Measurements from ENCODE around the gene DNAH10. TPM values are rescaled to one million over a fixed set of nuclear protein-coding genes. Genes with fewer than 3 reads are reported as not detected.

Gene DNAH10
- total RNA-seq, 1 experiment from 2014 or later, result 0.14 TPM

GRCh38 chr12:123965382-123965781 is 203.3 kb downstream of the DNAH10 start:
- Mint-ChIP-seq H3K9me3 (ENCODE audit: low read depth, unreplicated experiment) (no peaks in the 10 kb centered on the region), H3K27ac (ENCODE audit: unreplicated experiment) (no peak overlapping the region), H3K27me3 (ENCODE audit: unreplicated experiment) (no peaks in the 10 kb centered on the region), H3K4me3 (ENCODE audit: low read depth, unreplicated experiment) (no peak overlapping the region), H3K36me3 (ENCODE audit: insufficient read depth, unreplicated experiment) (no peaks in the 10 kb centered on the region), H3K4me1 (ENCODE audit: low read depth, unreplicated experiment) (peaks cover 8% of the 10 kb centered on the region)
- CTCF ChIA-PET, result no interaction called here
- BruUV-seq (replicated peaks), result no TSS peak
- TF ChIP-seq CTCF (IDR thresholded peaks at IDR 0.05; ENCODE audit: unreplicated experiment), result no peak
- DNase-seq, result no peak
- intact Hi-C loops (cut with micrococcal nuclease; ENCODE audit: unreplicated experiment), result no loop called here

DNA sequence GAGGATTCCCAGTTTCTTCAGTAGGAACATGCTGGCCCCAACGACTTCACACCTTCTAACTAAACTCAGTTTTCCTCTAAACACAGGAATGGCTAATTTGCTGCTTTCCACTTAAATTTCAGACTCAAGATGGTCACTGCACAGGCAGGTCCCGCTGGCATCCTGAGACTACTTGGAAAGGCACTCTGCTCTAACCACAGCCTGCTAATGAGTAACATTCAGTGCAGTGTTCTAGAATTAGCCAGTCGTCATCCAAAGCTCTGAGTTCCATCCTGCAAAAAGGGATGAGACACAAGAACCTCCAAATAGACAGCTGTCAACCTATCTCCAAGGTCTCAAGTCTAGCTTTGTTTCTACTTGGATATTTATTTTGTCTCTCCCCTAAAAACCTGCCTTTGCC is 204.5 kb downstream of the DNAH10 start:
- no peaks in the 10 kb centered on the region for H3K9me3 Mint-ChIP-seq (ENCODE audit: low read depth, unreplicated experiment)
- H3K4me1 Mint-ChIP-seq (ENCODE audit: low read depth, unreplicated experiment), result peaks cover 13% of the 10 kb centered on the region
- no peak for TF ChIP-seq CTCF (IDR thresholded peaks at IDR 0.05; ENCODE audit: unreplicated experiment)
- BruUV-seq (replicated peaks), result no TSS peak
- no peak for DNase-seq
- H3K4me3 Mint-ChIP-seq (ENCODE audit: low read depth, unreplicated experiment), result no peak overlapping the region
- H3K27ac Mint-ChIP-seq (ENCODE audit: unreplicated experiment), result no peak overlapping the region
- CTCF ChIA-PET, result no interaction called here
- H3K27me3 Mint-ChIP-seq (ENCODE audit: unreplicated experiment), result no peaks in the 10 kb centered on the region
- intact Hi-C loops (cut with micrococcal nuclease; ENCODE audit: unreplicated experiment), result no loop called here
- H3K36me3 Mint-ChIP-seq (ENCODE audit: insufficient read depth, unreplicated experiment), result peaks cover 5% of the 10 kb centered on the region

GRCh38 chr12:123967121-123967586 is 205.1 kb downstream of the DNAH10 start:
- no peak overlapping the region for H3K4me3 Mint-ChIP-seq (ENCODE audit: low read depth, unreplicated experiment)
- peaks cover 10% of the 10 kb centered on the region for H3K36me3 Mint-ChIP-seq (ENCODE audit: insufficient read depth, unreplicated experiment)
- no peaks in the 10 kb centered on the region for H3K9me3 Mint-ChIP-seq (ENCODE audit: low read depth, unreplicated experiment)
- intact Hi-C loops (cut with micrococcal nuclease; ENCODE audit: unreplicated experiment), result no loop called here
- CTCF ChIA-PET, result no interaction called here
- no peak for TF ChIP-seq CTCF (IDR thresholded peaks at IDR 0.05; ENCODE audit: unreplicated experiment)
- H3K27ac Mint-ChIP-seq (ENCODE audit: unreplicated experiment), result no peak overlapping the region
- no TSS peak for BruUV-seq (replicated peaks)
- peaks cover 13% of the 10 kb centered on the region for H3K4me1 Mint-ChIP-seq (ENCODE audit: low read depth, unreplicated experiment)
- no peak for DNase-seq
- H3K27me3 Mint-ChIP-seq (ENCODE audit: unreplicated experiment), result no peaks in the 10 kb centered on the region

GRCh38 chr12:123971449-123971769 is 209.3 kb downstream of the DNAH10 start:
- Mint-ChIP-seq H3K27ac (ENCODE audit: unreplicated experiment) (peak overlapping the region; percentile 43), H3K36me3 (ENCODE audit: insufficient read depth, unreplicated experiment) (peaks cover 47% of the 10 kb centered on the region), H3K9me3 (ENCODE audit: low read depth, unreplicated experiment) (no peaks in the 10 kb centered on the region), H3K27me3 (ENCODE audit: unreplicated experiment) (no peaks in the 10 kb centered on the region), H3K4me3 (ENCODE audit: low read depth, unreplicated experiment) (peak overlapping the region; percentile 80), H3K4me1 (ENCODE audit: low read depth, unreplicated experiment) (peaks cover 31% of the 10 kb centered on the region)
- TF ChIP-seq CTCF (IDR thresholded peaks at IDR 0.05; ENCODE audit: unreplicated experiment), result no peak
- BruUV-seq (replicated peaks), result TSS peak; percentile 60
- intact Hi-C loops (cut with micrococcal nuclease; ENCODE audit: unreplicated experiment), result no loop called here
- CTCF ChIA-PET, result interaction anchor here (1.0 to 1.5 kb wide), 2 partner anchors 16 to 19 kb away, joined by 3 to 4 read pairs; no protein-coding TSS in a partner anchor
- no peak for DNase-seq

Measured in Calu3 (cell line).